GM10266 (cell line): ENCODE measurements around the gene BTBD19.

Source experiments
- DNase-seq: peaks from one replicate; pipeline ENCODE4 v3.0.0; 2012; ENCODE audit errors: extremely low spot score
- TF ChIP-seq, protein P1 (sequence below): IDR thresholded peaks from 2 replicates; pipeline ENCODE4 v1.5.1; 2012; ENCODE audit warnings: mild to moderate bottlenecking, low read depth; ENCODE audit not compliant: control insufficient read depth, insufficient read depth; ENCODE audit errors: missing control alignments

BTBD19 gene

DNA sequence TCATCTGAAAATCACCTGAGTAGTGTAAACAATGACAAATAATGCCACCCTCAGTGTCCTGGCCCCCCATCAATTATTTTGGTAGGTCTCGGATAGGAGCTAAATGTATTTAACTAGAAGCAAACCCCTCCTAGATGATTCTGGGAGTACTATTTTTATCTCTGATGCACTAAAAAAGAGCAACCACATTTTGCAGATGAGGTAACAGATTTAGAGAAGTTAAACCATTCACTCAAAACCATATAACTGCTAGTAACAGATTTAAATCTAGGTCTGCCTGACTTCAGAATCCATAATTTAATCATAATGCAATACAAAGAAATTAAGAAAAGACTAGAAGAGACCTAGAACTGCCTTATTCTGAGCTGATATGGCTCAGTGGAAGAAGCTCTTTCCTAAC, 52.0 kb downstream of the BTBD19 start:
- DNase-seq: no peak
- TF ChIP-seq, protein P1, sequence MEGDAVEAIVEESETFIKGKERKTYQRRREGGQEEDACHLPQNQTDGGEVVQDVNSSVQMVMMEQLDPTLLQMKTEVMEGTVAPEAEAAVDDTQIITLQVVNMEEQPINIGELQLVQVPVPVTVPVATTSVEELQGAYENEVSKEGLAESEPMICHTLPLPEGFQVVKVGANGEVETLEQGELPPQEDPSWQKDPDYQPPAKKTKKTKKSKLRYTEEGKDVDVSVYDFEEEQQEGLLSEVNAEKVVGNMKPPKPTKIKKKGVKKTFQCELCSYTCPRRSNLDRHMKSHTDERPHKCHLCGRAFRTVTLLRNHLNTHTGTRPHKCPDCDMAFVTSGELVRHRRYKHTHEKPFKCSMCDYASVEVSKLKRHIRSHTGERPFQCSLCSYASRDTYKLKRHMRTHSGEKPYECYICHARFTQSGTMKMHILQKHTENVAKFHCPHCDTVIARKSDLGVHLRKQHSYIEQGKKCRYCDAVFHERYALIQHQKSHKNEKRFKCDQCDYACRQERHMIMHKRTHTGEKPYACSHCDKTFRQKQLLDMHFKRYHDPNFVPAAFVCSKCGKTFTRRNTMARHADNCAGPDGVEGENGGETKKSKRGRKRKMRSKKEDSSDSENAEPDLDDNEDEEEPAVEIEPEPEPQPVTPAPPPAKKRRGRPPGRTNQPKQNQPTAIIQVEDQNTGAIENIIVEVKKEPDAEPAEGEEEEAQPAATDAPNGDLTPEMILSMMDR: no peak

DNA sequence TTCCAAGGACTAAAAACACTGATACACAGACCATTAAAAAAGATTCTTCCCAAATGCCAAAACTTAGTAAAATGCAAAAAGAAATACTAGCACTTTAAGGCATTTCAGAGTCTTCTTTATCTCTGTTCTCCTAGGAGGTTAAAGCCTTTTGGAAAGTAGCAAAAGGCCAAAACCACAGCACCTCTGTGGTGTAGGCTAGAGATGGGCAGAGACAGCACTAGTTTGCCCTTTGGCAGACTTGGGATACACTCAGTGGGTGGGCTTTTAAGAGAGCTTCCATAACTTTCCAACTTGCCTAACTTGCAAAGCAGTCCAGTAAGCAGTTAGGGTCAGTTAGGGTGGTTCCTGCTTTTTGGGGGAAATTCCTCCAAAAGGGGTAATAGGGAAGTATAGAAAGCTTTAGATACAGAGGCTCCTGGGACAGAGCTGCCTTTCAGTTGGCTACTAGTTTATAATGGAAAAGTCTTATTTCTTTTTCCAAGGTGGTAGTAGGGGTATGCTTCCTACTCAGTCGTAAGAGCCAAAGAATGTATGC, 52.6 kb downstream of the BTBD19 start:
- TF ChIP-seq, protein P1: no peak
- no peak for DNase-seq

DNA sequence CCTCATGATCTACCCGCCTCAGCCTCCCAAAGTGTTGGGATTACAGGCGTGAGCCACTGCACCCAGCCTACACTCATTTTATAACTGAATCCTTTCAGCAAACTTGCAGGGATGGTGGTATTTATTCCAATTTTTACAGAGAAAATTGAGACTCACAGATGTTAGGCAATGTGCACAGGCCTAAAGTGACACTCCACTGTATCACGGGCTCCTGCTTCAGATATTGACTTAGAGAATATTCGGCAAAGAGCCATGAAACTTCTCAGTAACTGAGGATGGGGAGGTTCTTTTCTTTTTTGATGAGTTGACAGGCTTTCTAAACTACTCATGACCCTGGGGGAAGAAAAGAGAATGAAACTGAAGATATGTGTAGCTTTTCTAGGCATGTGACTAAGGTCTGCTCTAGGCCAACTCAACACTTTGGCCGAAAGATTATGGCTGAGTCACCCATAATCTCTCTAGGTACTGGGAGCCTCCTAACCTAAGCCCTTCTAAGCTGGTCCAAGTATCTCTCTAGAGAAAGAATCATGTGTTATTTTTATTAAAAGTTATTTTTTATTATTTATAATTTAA, 54.6 kb downstream of the BTBD19 start:
- DNase-seq: no peak
- TF ChIP-seq, protein P1: no peak
